Kidney capillary endothelial cell (primary cell): ENCODE data around the gene FBH1.
"Not testable (repeated sequence)": the region's sequence is repeated elsewhere in the genome, so short reads cannot be mapped to it uniquely, and the experiment has no call there.

Experiments
- DNase-seq: peaks from one replicate; pipeline ENCODE4 v3.0.0-alpha.2; 2018; ENCODE audit warnings: low spot score

FBH1 gene

DNA sequence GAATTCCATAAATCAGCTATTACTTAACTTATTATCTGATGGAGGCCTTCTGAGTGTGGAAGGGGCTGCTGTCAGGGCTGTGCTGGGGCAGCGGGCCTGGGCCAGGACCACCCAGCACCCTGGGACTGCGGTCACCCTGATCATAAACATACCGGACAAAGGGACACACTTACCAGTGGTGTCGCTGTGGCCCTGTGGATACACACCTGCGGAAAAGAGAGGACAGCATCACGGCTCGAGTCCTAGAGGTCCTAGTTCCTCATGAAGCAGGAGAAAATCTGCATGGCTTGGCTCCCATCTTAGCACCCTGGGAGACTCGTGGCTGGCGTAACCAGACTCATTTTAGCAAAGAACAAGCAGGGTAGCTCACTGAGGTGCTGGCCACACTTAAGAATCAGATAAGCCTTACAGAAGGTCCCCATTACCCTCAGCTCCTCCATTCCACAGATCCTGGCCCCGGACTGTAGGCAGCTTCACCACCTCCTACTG, 69.6 kb downstream of the FBH1 start:
- DNase-seq: no peak

DNA sequence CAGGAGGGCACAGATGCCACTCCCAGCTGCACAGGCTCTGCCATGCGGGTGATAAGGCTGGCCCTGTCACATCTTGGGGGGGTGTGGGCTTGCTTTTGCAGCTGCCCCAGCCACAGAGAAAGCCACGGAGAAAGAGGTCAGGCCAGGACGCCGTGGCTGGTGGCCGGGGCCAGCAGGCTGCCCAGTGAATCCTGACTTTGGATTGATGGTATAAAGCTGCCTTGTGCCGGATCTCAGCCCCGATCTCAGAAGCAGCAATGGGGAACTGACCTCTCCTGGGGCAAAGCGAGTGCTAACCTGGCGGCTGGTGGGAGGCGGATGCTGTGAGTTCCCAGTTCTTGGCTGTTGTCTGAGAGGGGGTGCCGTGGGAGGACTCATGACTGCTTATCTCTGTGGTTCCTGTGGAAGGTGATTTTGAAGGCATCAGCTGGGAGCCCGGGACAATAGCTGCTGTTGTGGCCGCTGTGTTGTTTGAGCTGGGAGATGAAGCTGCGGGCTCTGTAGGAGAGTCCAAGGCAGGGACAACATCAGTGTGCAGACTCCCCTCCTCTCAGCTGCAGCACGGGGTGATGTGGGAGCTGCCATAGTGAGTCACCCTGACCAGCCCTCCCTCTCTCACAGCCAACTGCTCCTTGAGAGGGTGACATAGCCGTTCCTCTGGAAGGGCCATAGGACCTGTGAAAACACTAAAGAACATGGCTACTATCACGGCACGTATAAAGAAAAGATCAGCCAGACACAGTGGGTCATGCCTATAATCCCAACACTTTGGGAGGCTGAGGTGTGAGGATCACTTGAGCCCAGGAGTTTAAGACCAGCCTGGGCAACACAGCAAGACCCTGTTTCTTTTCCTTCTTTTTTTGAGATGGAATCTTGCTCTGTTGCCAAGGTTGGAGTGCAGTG, 70.3 kb downstream of the FBH1 start:
- no peak for DNase-seq

- not testable (repeated sequence) for DNase-seq
Measured at GRCh38 chr10:5960973-5961275, 70.9 kb downstream of the FBH1 start.

GRCh38 chr10:5961405-5962100, 71.5 kb downstream of the FBH1 start:
- DNase-seq: no peak

GRCh38 chr10:5962358-5962940, 72.4 kb downstream of the FBH1 start:
- not testable (repeated sequence) for DNase-seq

GRCh38 chr10:5963071-5963470, 73.0 kb downstream of the FBH1 start:
- DNase-seq: no peak

DNA sequence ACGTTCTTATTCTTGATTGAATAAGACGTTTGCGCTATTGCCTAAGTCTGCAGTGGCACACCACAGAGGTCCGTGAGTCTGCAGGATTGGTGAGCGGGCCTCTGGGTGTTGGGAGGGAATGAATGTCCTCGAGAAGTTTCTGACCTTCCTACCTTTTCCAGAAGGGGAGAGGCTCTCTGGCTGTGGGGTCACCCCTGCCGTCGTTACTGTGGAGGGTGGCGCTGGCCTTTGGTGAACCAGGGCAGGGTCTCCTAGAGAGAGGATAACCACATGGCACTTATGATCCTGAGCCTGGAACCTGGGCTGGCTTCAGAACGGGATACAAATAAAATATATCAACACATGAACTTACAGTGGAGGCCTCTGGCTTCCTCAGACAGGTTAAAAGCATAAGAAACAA, 73.5 kb downstream of the FBH1 start:
- no peak for DNase-seq

DNA sequence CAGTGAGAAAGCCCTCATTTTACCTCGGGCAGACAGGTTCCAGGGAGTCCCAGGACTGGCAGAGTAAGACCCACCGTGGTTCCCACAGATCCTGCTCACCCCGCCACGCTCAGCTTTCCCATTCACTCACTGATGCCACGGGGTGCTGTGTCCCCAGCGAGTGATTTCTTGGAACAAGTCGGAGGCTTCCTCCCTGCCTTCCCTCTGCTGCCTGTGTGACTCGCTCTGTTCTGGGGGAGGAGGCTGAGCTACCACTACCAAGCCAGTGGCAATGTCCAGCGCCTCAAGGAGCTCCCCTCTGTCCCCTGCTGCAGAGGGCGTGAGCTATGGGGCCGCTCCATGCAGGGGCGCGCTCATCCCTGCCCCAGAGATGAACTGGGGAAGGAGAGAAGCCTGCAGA, 74.7 kb downstream of the FBH1 start:
- no peak for DNase-seq

- DNase-seq: no peak
Measured at GRCh38 chr10:5965266-5965665, 75.2 kb downstream of the FBH1 start.

DNA sequence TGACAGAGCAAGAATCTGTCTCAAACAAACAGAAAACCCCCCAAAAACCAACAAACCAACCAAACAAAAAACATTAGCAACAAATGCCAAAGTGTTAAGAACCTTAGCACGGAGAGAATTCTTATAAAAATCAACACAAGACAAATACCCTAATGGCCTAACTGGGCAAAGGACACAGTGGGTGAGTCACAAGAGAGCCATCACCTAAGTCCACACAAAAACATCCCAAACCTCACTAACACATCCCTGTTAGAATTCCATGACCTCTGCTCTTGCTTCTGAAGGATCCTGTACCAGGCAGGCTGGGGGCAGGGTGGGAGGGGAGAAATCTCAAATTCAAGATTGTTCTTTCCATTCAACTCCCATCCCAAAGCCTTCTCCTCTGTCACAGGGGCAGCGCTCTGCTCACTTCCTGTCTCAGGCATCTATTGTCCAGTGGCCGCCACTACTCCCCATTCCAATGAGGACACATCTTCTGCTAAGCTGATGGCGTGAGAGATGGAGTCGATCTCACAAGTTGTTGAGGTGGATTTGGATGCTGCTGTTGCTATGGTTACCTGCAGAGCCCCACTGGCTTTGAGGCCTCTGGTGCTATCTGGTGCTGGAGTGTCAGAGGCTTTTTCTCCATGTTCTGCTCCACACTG, 78.1 kb downstream of the FBH1 start:
- no peak for DNase-seq

DNA sequence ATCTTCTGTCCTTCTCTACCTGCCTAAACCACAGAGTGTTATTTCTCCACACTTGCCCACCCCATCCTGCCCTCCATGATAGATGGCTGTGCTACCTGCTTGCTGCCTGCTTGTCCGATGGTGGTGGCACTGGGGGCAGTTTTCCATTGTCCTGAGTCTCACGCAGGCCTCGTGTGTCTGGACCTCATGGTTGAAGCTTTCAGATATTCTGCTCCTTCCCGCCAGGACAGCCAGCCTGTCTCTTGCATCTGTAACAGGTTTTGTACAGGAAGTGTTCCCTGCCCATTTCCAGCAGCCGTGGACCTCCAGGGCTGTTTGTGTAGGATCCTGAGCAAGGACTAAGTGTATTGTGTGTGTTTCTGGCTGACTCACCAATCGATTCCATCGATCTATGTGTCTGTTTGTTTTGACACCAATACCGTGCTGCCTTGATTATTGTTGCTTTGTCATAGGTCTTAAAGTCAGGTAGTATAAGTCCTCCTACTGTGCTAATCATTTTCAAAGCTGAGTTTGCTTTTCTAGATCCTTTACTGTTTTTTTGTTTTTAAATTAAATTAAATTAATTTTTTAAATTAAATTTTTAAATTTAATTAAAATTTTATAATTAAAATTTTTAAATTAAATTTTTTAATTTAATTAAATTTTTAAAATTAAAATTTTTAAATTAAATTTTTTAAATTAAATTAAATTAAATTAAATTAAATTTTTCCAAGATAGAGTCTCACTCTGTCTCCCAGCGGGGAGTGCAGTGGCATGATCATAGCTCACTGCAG, 78.8 kb downstream of the FBH1 start:
- no peak for DNase-seq

GRCh38 chr10:5970066-5970465, 80.0 kb downstream of the FBH1 start:
- no peak for DNase-seq

- no peak for DNase-seq
Measured at GRCh38 chr10:5970527-5970926, 80.5 kb downstream of the FBH1 start.

- DNase-seq: no peak
Measured at GRCh38 chr10:5971315-5971832, 81.3 kb downstream of the FBH1 start.

GRCh38 chr10:5971886-5972285, 81.8 kb downstream of the FBH1 start:
- DNase-seq: no peak

- DNase-seq: no peak
Measured at GRCh38 chr10:5973069-5973468, 83.0 kb downstream of the FBH1 start.

DNA sequence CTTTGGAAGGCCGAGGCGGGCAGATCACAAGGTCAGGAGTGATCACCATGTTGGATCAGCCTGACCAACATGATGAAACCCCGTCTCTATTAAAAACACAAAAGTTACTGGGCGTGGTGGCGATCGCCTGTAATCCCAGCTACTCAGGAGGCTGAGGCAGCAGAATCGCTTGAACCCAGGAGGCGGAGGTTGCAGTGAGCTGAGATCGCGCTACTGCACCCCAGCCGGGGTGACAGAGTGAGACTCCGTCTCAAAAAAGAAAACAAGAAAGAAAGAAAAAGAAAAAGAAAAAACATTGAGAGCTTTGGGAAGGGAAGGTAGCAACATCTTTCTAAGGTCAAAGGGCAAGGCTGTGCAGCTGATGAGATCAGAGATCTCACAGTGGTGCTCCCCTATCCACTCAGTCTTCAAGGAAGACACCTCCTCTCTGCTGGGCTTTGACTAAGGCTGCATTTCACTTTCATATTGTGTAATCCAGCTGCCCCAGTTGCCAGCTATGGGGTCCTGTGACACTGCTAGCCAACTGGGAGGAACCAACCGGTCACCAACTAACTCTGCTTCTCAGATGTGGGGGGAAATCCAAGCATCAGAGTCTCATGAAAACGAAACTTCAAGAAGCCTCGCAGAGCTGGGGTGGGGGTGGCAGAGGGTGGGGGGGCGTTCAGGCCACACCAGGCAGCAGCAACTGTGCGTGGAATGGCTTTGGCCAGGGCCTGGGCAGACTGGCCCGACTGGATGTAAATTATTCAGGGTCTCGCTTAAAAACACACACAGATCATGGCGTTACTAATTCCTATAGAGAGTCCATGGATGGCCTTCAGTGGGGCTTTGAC, 85.8 kb downstream of the FBH1 start:
- DNase-seq: no peak

- peak; percentile 46 for DNase-seq
Measured at GRCh38 chr10:5976512-5977470, 86.7 kb downstream of the FBH1 start.

DNA sequence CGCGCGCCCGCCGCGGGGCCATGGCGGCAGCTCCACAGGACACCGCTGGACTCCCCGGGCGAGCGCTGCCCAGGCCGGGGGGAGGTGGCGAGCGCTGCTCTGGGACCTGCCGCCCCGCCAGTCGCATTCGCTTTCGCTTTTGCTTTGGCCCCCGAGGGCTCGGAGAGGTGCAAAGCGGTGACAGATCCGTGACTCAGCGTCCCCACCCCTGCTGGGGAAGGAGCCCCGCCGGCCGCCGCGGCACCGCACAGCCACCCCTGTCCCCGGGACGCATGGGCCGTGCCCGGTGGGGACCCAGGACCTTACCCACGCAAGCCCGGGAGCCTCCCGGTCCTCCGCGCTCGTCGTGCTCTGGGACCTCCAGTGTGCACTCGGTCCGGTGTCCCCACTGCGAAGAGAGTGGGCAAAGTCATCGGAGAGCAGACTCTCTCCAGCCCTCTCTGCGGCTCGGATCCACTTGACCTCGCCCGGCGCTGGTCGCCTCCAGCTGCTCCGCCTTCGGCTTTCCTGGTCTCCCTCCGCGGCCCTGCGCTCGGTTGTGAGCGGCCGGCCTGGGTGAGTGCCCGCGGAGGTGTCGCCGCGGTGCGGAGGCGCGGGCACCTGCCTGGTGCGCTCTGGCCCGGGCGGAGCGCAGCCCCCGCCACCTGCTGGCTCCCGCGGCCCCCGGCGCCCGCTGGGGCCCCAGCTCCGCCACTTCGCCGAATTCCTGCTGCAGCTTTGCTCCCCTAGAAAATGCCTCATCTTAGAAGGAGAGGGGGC, 87.6 kb downstream of the FBH1 start, which contains the start of gene IL15RA:
TSS of gene IL15RA (minus strand) at position 73 of the 759 bp plus-strand sequence. CDS start at position 22, 51 bp downstream.
- DNase-seq: peak; percentile 56
